GM18517 (cell line): ENCODE data around the gene UBALD2.
A peak's percentile ranks its signal among the peaks of the same experiment; 100 is the strongest.
"Not testable (repeated sequence)": the region's sequence is repeated elsewhere in the genome, so short reads cannot be mapped to it uniquely, and the experiment has no call there.

Source experiments
- ATAC-seq: cut with Tn5 transposase; IDR thresholded peaks from one replicate; pipeline ENCODE4 v1.9.1; 2021; ENCODE audit warnings: mild to moderate bottlenecking, moderate library complexity; ENCODE audit not compliant: unreplicated experiment

UBALD2 gene

DNA sequence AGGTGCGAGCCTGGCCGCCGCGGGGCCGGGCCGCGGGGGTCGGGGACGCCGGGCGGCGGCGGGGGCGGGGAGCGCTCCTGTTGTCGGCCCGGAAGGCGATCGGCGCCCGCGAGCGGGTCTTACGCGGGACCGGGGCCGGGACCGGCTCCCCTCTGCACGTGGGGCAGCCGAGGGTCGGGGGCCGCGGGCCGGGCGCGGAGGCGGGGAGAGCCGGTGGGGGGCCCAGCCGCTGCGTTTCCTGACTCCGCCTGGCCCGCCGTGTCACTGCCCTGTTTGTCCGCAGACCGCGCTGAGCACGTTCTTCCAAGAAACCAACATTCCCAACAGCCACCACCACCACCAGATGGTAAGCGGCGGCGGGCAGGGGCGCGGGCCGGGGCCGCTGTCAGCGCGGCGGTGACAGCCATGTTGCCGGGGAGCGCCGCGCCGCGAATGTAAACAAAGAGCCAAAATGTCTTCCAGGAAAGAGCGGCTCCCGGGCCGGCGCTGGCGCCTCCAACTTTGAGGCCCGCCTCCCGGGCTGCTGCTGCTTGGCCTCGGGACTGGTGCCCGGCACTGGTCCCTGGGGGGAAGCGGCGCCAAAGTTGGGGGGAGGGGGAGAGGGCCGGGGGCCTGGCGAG, 586 bp downstream of the UBALD2 start:
- ATAC-seq, result no peak

DNA sequence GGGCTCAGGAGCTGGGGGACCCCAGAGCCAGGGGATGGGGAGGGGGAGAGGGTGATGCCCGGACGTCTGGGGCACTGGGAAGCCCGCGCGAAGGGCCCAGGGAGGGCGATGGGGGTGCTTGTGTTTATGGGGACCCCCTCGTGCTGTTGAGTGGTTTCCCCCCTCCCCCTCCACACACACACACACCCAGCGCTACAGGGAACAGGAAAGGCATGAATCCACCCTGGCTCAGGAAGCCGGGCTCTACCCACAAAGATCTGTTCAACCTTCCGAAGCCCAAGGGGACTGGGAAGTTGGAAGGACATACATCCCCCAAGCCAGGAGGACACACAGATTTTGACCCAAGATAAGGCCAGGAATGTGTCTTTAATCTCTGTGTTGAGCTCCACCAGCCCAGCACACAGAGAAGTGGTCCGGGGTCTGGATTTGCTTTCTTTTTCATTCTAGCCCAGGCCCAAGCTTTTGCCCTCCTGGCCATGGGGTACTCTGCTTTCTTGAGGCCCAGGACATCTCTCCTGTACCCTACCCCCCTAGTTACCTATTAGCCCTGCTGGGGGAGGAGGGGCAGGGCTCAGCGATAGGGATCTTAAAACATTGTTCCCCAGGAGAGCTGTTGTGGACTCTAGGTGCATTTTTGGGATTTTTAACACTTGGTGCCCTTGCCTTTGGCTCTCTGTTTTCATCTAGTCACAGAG, 1.2 kb downstream of the UBALD2 start:
- ATAC-seq, result no peak

DNA sequence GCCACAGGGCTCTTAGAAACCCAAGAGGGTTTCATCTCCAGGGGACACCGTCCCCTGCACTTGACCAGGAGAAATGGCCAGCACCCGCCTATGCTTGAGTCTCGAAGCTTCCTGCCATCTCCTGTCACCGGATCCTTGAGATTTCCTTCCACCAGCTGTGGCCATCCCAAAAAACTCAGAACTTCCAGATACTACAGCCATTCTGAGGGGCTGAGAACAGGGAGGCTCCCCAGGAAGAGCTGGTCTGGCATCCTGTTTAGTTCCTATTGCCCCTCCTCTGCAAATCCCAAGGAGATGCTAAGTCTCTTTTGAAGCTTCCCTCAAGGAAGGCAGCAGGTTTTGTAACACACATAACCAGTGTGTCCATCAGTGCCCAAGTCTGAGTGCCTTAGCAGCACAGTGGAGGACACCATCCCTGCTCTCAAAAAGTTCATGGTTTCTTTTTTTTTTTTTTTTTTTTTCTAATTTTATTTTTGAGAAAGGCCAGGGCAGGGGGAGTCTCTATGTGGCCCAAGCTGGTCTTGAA, 2.0 kb downstream of the UBALD2 start:
- no peak for ATAC-seq

DNA sequence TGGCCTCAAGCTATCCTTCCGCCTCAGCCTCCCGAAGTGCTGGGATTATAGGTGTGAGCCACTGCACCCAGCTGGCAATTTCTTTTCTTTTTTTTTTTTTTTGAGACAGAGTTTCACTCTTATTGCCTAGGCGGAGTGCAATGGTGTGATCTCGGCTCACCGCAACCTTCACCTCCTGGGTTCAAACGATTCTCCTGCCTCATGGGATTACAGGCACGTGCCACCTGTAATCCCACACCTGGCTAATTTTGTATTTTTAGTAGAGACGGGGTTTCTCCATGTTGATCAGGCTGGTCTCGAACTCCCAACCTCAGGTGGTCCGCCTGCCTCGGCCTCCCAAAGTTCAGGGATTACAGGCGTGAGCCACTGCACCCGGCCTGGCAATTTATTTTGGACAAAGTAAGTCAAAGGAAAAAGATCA, 2.4 kb downstream of the UBALD2 start:
- not testable (repeated sequence) for ATAC-seq

DNA sequence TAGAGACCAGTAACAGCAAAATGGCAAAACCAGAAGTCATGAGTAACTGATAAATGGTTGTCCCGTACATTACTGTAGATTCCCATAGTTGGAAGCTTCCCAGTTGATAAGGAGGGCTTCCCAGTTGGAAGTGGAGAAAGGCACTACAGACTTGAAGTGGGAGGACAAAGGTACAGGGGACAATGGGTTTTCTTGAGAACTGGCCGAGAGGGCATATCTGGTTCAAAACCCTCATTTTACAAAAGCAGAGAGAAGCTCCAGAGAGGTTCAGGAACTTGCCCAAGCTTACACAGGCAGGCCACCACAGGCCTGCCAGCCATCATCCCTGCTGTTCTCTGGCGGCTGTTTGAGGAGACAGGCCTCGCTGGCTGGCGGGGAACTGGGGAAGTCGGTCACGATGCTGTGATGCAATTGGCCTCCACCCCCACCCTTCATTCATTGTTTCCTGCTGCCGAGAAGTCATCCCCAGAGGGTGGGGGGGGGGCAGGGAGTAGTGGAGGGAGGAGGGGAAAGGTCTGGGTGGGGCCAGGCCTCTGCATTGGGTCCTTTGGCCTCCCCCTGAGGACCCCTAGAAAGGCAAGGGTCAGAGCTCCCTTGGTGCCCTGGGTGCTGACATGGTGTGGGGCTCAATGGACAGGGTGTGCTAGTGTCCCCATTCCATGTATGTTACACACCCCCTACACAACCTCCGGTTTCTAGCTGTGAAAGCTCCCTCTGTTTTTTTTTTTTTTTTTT, 3.0 kb downstream of the UBALD2 start:
- ATAC-seq, result no peak

DNA sequence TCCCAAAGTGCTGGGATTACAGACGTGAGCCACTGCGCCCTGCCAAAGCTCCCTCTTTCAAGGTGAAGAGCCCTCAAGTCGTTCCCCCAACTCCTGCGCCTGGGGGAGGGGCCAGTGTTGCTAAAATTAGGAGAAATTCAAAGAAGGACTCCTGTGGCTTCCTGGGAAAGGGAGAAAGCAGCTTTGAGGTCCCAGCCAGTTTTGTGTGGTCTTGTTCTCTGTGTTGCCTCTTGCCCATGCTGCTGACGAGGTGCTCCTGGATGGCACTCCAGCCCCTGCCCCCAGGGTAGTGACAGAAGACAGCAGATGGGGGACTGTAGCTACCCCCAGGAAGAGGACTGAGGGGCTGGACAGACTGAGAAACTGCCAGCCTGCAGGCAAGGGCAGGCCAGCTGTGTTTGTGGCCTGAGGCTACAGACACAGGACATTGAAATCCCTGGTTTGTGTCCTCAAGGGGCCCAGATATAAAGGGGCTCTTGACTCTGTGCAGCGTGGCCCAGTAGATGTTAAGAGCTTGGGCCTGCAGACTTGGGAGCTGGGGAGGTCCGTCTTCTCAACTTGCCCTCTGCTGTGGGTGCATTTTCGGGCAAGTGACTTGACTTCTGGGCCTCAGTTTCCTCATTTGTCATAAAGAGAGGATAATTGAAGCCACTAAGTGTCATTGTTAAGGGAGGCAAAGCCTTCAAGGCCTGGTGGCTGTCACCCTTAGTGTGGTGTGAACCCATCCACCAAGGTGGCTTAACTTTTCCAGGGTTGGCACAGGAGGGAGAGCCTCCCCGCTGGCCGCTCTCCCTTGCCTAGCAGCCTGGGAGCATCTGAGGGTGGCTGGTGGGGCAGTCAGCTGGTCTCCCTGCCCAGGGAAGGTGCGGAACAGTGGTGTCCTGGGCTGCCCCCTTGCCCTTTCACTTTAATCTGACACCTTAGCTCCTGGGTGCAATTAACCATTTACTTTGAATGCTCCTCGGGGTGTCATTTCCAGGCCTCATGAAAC, 4.1 kb downstream of the UBALD2 start:
- no peak for ATAC-seq

DNA sequence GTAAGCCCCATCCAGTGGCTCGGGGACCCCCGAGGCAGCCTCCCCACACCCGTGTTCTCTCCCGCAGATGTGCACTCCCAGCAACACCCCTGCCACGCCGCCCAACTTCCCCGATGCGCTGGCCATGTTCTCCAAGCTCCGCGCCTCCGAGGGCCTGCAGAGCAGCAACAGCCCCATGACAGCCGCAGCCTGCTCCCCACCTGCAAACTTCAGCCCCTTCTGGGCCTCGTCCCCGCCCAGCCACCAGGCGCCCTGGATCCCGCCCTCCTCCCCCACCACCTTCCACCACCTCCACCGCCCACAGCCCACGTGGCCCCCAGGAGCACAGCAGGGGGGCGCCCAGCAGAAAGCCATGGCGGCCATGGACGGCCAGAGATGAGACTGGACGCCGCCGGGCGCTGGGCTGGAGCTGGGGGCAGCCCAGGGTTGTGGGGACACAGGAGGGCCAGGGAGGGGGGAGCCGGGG, 5.0 kb downstream of the UBALD2 start:
- ATAC-seq, result no peak

DNA sequence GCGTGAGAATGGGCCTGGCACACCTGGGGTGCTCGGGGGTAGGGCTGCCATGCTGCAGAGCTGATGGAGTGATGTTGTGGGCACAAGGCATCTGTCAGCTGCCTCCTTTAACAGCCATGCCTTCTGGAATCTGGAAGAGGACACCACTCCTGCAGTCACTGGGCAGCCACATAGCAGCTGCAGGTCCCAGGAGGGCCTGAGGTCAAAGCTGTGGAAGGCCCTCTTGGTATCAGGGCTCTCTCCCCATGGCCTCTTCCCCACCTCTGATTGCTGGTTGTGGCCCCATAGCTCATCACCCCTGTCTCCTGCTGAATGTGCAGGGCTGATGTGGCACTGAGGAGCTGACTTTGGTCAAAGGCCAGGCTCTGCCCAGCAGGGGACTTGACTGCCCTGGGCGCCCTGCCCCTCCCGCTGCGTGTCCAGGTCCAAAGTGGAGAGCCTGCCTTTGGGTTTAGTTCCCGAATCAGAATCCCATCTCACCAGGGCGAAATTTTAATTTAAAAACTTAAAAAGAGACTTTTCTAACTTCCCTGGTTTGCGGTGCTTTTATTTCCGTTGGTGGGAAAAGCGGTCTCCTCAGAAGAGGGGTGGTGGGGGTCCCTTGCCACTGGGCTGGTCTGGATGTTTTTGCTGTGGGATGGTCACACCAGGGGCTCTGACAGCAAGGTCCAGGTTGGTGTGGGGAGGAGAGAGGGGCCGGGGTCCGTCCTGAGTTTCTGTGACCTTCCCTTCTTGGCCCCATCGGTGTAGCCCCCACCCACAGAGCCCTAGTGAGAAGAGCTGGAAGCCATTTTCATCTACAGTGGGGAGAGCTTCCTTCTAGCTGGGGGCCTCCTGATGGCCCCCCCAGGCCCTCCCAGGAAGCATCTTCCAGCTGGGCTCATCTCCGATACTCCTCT, 5.9 kb downstream of the UBALD2 start:
- peak; percentile 1 for ATAC-seq

DNA sequence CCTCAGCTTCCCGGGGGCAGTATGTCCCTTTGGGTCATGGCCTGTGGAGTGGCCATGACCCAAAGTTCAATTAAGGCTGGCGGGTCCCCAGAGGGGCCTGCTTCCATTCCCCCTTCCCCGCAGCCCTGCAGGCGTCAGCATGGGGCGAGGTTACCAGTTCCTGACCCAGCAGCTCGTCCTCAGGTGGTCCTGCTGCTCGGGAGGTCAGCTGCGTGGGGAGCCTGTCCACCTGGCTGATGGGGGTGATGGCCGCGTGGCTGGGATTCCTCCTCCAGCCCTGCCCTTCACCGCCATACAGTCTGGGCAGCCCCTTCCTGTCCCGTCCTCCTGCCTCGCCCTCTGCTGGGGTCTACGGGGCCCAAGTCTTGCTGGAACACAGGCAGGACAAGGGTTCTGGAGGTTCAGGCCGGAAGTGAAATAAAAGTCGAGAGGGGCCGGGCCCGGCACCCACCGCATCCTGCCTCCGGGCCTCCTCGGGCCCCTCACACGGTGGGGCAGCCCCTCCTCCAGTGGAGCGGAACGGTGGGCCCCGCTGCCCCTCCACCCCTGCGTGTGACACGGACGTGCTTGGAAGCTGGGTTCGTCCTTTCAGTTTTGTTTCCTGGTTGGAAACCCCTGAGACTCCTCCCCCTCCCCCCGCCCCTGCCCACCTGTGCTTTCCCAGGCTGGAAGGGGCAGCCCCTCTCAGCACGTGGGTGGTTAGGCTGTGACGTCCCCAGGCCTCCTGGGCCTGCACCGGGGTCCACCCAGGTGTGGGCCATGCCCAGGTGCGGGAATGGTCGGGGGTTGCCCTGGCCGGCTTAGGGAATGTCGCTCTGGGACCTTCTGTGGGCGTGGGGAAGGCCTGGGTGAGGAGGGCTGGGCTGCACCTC, 6.8 kb downstream of the UBALD2 start:
- peak; percentile 37 for ATAC-seq

DNA sequence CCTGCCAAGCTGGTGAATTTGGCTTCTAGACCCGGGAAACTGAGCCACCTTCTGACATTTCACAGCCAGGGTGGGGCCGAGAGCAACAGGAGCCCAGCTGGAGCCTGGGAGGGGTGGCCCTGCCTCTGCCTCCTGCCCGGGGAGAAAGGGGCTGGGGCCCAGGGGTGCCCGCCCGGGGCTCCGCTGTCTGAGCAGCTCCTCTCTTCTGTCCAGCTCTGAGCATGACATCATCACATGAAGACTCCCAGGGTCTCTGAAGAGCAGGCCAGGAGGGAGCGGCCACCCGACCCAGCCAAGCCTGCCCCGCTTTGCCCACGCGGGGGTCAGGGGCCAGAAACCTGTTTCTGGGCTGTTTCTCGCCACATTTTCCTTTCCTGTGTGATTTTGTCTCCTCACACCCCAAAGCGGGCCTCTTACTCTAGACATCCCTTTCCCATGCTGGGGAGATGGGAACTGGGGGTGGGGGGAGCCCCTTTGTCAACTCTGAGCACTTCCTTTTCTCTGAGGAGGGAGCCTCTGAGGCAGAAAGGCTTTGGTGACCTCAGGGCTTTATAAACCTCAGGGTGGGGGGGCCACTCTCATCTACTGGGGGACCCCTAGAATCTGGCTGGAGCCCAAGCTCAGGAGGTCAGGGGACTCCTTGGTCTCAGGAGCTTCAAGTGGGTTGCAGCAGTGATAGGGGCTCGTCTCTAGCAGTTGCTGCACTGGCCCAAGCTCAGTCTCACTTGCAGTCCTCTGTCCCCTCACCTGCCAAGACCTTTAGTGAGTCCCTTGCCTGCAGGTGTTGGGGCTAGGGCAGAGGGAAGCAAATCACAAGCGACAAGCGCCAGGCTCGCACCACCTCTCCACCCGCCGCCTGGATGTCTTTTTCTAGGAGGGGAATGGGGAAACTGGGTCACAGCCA, 7.6 kb downstream of the UBALD2 start:
- peak; percentile 5 for ATAC-seq

DNA sequence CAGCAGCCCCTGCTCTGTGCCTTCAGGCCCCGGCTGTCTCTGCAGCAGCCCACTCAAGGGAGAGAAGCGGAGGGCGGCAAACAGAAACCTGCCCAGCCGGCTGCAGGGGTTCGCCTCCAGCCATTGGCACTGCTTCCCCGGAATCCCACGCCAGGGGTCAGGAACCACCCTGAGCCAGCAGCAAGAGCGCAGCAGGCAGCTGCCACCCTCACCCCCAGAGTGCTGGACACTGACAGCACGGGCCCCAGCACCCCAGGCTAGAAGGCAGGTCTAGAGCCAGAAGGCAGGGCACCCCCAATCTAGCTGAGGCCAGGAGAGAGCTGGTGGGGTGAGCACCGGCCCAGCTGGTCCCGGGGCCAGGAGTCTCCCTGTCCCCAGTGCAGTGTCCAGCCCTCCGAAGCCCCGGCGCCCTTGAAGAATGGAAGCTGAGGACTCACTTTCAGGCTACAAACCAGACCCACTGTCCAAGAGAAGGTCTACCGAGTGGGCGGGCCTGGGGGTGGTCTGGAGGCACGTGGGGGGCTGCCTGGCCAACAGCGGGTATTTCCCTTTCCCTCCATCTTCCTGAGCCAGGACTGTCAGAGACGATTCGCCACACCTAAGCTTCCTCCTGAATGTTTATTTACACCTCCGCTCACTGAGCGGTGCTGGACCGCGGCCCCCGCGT, 8.4 kb downstream of the UBALD2 start:
- ATAC-seq, result no peak

DNA sequence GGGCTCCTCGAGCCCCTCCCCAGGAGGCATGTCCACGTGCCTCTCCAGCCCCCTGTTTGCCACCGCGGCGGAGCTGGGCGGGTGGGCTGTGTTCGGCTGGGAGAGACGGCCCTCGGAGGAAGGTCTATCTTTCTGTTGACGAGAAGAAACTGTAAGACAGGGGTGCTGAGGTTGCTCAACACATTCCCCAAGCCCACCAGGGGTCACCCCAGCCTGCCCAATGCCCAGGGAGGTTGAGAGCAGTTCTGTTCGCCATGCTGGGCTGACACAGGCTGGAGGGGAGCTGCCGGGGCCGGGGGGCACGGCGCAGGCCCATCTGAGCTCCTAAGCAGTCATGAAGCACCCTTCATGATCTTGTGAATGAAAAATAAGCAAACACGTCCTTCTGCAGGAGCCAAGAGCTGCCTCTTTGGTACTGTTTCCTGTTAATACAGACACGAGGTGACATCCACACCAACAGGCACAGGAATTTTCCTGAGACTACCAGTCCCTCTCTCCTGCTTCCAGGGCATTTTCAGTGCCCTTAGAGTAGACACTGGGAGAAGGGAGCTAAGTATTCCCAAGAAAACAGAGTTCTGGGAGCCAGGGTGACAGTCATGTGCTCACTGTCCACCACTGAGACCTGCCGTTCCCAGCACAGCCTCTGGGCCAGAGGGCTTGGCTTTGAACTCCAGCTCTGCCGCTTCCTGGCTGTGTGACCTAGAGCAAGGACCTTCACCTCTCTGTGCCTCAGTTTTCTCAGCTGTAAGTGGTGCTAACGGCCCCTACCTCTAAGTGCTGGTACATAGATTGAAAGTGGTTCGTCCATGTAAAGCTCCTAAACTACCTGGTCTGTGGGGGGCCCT, 9.2 kb downstream of the UBALD2 start:
- ATAC-seq, result no peak

DNA sequence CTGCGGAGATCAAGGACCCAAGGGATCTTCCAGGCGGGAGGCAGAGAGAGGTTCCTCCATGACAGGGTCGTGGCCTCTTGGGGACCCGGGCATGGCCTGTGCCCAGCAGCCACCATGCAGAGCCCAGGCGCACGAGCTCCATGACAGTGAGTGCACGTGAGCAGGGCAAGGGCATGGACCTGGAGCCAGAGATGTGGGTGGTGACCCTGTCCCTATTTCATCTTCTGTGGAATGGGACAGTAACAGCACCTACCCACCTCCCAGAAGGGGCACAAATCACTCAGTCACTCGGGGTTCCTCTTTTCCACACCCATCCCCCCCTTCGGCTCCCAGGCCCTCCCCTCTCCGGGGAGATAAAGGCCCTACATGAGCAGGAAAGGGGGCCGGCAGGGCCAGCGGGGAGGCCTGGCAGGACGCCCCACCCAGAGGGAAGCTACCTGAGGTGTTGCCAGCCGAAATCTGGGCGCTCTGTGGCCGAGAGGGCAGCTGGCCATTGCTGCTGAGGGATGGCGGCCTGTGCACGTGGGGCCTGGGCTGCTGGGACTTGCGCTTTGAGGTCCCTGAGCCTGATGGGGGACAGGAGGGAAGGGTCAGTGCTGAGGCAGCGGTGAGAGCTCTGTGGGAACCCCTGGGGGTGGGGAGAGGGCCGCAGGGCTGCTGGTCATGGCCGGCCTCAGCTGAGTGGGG, 10.4 kb downstream of the UBALD2 start:
- no peak for ATAC-seq

DNA sequence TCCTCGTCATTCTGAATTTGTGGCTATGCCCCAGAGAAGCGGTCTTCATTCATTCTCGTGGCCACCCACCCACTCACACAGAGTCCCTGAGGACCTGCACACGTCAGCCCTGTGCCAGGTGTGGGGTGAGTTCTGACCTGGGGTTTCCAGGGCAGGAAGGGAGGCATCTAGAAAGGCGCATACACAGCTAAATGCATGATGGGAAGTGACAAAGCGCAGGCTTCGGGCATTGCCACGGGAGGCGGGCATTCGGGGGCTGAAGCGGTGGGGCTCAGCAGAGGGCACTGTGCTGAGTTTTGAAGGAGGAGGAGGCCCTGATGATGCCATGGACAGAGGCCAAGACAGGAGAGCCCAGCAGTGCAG, 10.9 kb downstream of the UBALD2 start:
- no peak for ATAC-seq

DNA sequence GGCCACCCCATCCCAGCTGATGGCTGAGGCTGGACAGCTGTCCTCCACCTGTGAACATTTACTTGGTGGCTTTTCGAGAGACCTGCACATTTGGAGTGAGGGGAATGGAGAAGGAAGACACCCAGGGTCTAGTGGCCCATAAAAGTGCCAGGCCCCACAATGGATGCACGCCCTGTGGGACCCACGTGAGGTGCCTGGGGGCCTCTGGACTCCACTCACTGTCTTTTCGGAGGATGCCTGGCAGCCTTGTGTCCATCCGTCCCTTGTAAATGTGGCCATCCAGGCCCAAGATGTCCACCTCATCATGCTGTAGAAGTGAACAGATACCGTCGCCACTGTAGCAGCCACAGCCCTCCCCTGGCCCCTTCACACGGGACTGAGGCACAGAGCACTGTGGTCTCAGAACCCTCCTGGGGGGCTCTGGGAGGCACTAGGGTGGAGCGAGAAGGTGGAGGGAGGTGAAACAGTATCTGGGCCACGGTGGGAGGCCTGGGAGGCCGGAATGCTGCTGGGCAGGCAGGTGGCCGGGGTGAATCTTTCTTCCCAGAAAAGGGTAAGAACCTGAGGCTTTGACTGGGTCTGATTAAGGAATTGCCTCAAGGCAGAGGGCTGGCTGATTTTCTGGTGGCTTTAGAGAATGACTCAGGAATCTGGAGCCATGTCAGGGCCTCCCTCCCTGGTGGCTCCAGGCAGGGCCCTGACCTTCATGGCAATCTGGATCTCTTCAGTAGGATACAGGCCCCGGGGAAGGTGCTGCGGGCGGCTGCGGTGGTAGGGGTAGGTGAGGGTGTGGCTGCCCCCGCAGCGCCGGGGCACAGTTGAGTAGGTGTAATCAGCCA, 11.5 kb downstream of the UBALD2 start:
- no peak for ATAC-seq
